ENCODE data around the gene BCR. TPM values are rescaled to one million over a fixed set of nuclear protein-coding genes. Genes with fewer than 3 reads are reported as not detected.

The BCR gene
- total RNA-seq, 1 experiment from 2014 or later, result 77.0 TPM

GRCh38 chr22:23289130-23289503, 108.8 kb downstream of the BCR start:
- Histone ChIP-seq H3K4me2 (ENCODE audit: insufficient read depth, insufficient read length, low read length) (no peak overlapping the region), H3K27ac (ENCODE audit: insufficient read length, low read depth, low read length) (no peak overlapping the region), H2BK15ac (ENCODE audit: low read depth, low read length) (no peak overlapping the region), H3K23me2 (ENCODE audit: insufficient read length, low read depth, low read length, poor library complexity, severe bottlenecking) (no peaks in the 10 kb centered on the region), H3K79me1 (ENCODE audit: insufficient read depth, low read depth, low read length, poor library complexity, severe bottlenecking) (no peaks in the 10 kb centered on the region), H3K23ac (ENCODE audit: insufficient read length, low read depth, low read length) (no peak overlapping the region), H4K5ac (ENCODE audit: insufficient read length, low read depth, low read length) (no peak overlapping the region), H4K8ac (replicated peaks; ENCODE audit: insufficient read length, low read depth, low read length) (no peak overlapping the region), H2AK5ac (ENCODE audit: insufficient read length, low read length) (no peak overlapping the region), H3K14ac (ENCODE audit: insufficient read depth, low read length) (no peak overlapping the region), H3K4ac (ENCODE audit: low read depth, low read length) (no peak overlapping the region), H2BK20ac (ENCODE audit: low read depth, low read length, poor library complexity, severe bottlenecking) (no peak overlapping the region), H2BK120ac (ENCODE audit: low read depth, low read length, poor library complexity, severe bottlenecking) (no peak overlapping the region), H3K4me1 (ENCODE audit: insufficient read depth, low read length) (no peaks in the 10 kb centered on the region), H2BK5ac (ENCODE audit: insufficient read length, low read length) (no peak overlapping the region), H3K9me3 (ENCODE audit: control insufficient read depth, low read depth, low read length) (no peaks in the 10 kb centered on the region), H3K18ac (ENCODE audit: insufficient read length, low read depth, low read length) (no peak overlapping the region), H2BK12ac (ENCODE audit: insufficient read length, low read depth, low read length) (no peak overlapping the region), H2AFZ (ENCODE audit: low read length) (no peak overlapping the region), H3K79me2 (ENCODE audit: insufficient read depth, low read length) (no peaks in the 10 kb centered on the region), H3K9ac (ENCODE audit: extremely low read depth, insufficient read length, low read length) (no peak overlapping the region), H3K56ac (ENCODE audit: insufficient read length, low read depth, low read length) (no peak overlapping the region), H3K27me3 (ENCODE audit: insufficient read depth, low read length) (no peaks in the 10 kb centered on the region), H4K20me1 (ENCODE audit: control insufficient read depth, insufficient read depth, insufficient read length) (no peaks in the 10 kb centered on the region), H4K91ac (ENCODE audit: insufficient read length, low read depth, low read length) (no peak overlapping the region), H3T11ph (ENCODE audit: low read length) (no peak overlapping the region)
- no peaks in the 10 kb centered on the region; a peak in 1 of 5 replicates for H3K9me3 Mint-ChIP-seq
- H3K27me3 Mint-ChIP-seq (ENCODE audit: low read depth), result no peaks in the 10 kb centered on the region
- DNase-seq, result no peak
- H3K4me1 Mint-ChIP-seq, result no peaks in the 10 kb centered on the region
- no peak overlapping the region for H3K4me3 Mint-ChIP-seq
- H3K27ac Mint-ChIP-seq, result no peak overlapping the region
- H3K36me3 Mint-ChIP-seq (ENCODE audit: insufficient read depth in 1 of 3, low read depth in 3 of 3), result peaks cover 42 to 86% (median 82%) of the 10 kb centered on the region in 3 experiments
- no peak for TF ChIP-seq CTCF (conservative IDR thresholded peaks at IDR 0.05)
- WGBS (ENCODE audit: extremely low coverage, insufficient read length, low lambda C conversion rate), result no CpG with 5 or more reads among the region's 5 CpGs
